ENCODE results near the gene CD4. TPM values are rescaled to one million over a fixed set of nuclear protein-coding genes. Genes with fewer than 3 reads are reported as not detected.

Gene CD4
- total RNA-seq, 4 donors from 2014 or later, result 2.9 to 7.0 (median 3.6) TPM

DNA sequence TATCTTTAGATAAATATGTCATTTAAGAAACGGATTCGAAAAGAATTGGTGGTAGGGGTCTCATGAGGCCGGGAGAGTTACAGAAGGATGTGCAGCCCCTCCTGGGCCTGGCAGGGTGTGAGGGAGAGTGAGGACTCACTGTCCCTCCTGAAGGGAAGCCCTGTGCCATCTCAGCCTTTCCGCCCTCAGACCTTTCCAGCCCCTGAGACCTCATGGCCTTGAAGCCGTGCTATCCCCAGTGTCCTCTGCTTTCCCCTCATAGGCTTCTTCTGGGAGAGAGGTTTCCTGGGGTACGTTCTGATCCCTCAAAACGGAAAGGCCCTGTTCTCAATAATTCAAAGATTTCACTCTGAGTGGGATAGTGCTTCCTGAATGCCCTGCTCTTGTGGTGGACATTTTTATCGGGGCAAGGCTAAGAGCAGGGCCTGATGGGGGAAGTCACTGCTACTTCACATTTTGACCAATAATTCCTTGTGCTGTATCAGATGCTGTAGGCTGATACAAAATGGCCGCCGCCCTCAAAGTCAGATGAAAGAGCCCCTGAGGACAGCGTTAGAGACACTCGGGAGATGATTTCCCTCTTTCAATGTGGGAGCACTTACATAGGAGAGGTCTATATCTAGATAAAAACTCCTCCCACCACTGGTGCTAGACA is 1.3 kb downstream of the CD4 start:
- H3K4me3 ChIP-seq (ENCODE audit: low read depth, poor library complexity, severe bottlenecking), result no peak overlapping the region
- WGBS, 2 donors, result 80 to 83% methylated on average over 12 of the region's 12 CpGs
- no peak for TF ChIP-seq CTCF (IDR thresholded peaks at IDR 0.05)
- no peak for TF ChIP-seq POLR2A (IDR thresholded peaks at IDR 0.05)
- intact Hi-C loops (cut with DNase I; ENCODE audit: low total_unique reads), result no loop called here
- no peak for DNase-seq (ENCODE audit: low spot score in 2 of 2)

- no peak for TF ChIP-seq POLR2A (IDR thresholded peaks at IDR 0.05)
- no peak for TF ChIP-seq CTCF (IDR thresholded peaks at IDR 0.05)
- 71 to 80% methylated on average over 13 of the region's 13 CpGs for WGBS, 2 donors
- no peak for DNase-seq (ENCODE audit: low spot score in 2 of 2)
- intact Hi-C loops (cut with DNase I; ENCODE audit: low total_unique reads), result no loop called here
- no peak overlapping the region for H3K4me3 ChIP-seq (ENCODE audit: low read depth, poor library complexity, severe bottlenecking)
Observed at GRCh38 chr12:6791931-6792520, 2.7 kb downstream of the CD4 start.

DNA sequence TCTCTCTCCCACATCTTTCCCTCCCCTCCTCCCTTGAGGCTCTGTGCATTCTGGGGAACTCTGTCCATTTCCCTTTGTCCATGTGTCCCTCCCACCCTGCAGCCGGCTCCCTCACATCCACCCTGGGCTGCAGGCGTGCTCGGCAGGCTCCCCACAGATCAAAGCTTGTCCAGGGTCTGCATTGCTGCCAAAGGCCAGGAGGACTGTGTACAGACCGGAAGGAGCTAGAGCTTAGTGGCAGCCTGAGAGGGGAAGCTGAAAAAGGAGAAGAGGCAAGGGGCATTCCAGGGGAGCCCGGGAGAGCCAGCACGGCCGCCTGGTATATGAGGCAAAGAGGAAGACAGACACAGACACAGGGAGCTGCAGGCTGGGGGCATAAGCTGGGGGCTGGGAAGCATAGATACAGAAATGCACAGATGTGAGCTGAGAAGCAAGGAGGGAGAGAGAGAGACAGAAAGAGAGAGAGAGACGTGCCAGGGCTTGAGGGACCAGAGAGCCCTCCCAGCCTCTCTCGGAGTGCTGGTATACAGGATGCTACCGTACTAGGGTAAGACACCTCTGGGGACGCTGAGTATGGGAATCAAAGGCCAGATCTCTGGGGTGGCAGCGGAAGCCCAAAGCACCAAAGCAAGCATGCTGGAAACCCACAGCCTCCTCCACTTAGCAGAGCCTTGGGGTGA is 3.3 kb downstream of the CD4 start:
- no peak overlapping the region for H3K4me3 ChIP-seq (ENCODE audit: low read depth, poor library complexity, severe bottlenecking)
- no peak for DNase-seq (ENCODE audit: low spot score in 2 of 2)
- WGBS, 2 donors, result 36 to 41% methylated on average over 12 of the region's 12 CpGs
- intact Hi-C loops (cut with DNase I; ENCODE audit: low total_unique reads), result no loop called here
- TF ChIP-seq POLR2A (IDR thresholded peaks at IDR 0.05) (no peak), CTCF (IDR thresholded peaks at IDR 0.05) (no peak)

GRCh38 chr12:6795088-6795487 is 5.8 kb downstream of the CD4 start:
- TF ChIP-seq CTCF (IDR thresholded peaks at IDR 0.05) (no peak), POLR2A (IDR thresholded peaks at IDR 0.05) (no peak)
- 70 to 82% methylated on average over 2 of the region's 2 CpGs for WGBS, 2 donors
- H3K4me3 ChIP-seq (ENCODE audit: low read depth, poor library complexity, severe bottlenecking), result no peak overlapping the region
- intact Hi-C loops (cut with DNase I; ENCODE audit: low total_unique reads), result no loop called here
- DNase-seq (ENCODE audit: low spot score in 2 of 2), result no peak

- TF ChIP-seq CTCF (IDR thresholded peaks at IDR 0.05) (no peak), POLR2A (IDR thresholded peaks at IDR 0.05) (no peak)
- WGBS, 2 donors, result 93 to 94% methylated on average over 4 of the region's 4 CpGs
- H3K4me3 ChIP-seq (ENCODE audit: low read depth, poor library complexity, severe bottlenecking), result no peak overlapping the region
- intact Hi-C loops (cut with DNase I; ENCODE audit: low total_unique reads), result no loop called here
- DNase-seq (ENCODE audit: low spot score in 2 of 2), result no peak
Observed at GRCh38 chr12:6796576-6796975, 7.2 kb downstream of the CD4 start.

All from lower leg skin (tissue), 4 donors.